CD4-positive, CD25-positive, alpha-beta regulatory T cell (primary cell): ENCODE measurements around the gene CNR1. TPM values are rescaled to one million over a fixed set of nuclear protein-coding genes. Genes with fewer than 3 reads are reported as not detected.

ENCODE experiments used
- polyA plus RNA-seq, 4 donors: library from polyadenylated mRNA; unstranded; fragments of 300-500 nt; fragmentation: Illumina TruSeq; gene quantifications; one replicate each; pipeline ENCODE4 v1.2.3, GENCODE V29; 2021
- total RNA-seq: library from RNA; stranded (reverse); gene quantifications from one replicate; pipeline ENCODE4 v1.2.3, GENCODE V29; 2022

CNR1 gene
- total and polyA plus RNA-seq, 5 donors from 2014 or later, result not detected

Other genes with a start within 250 kb of the CNR1 start
- gene SPACA1, start 118.5 kb downstream of the CNR1 start, total RNA-seq, result not detected
- not detected for gene SPACA1, start 118.5 kb downstream of the CNR1 start, polyA plus RNA-seq